Measurements from ENCODE around the gene PPP1R9B. TPM values are rescaled to one million over a fixed set of nuclear protein-coding genes. Genes with fewer than 3 reads are reported as not detected.

PPP1R9B gene
- total and polyA plus RNA-seq, 2 of the 8 experiments (the other 6 are each of a cell fraction or from before 2014, with no cell fraction given) = 5.2 to 13.1 TPM

GRCh38 chr17:50096758-50097157, 53.7 kb downstream of the PPP1R9B start:
- FAIRE-seq (no peak), DNase-seq (ENCODE audit: low read depth in 1 of 2, low spot score in 2 of 2) (no peak)
- Histone ChIP-seq H3K14ac (ENCODE audit: insufficient read length) (no peak overlapping the region), H3K4ac (replicated peaks; ENCODE audit: insufficient read length, low read depth, low read length) (no peak overlapping the region), H3K27me3 (replicated peaks in 1 of 4; ENCODE audit: control insufficient read depth in 3 of 4, extremely low read depth in 1 of 4, insufficient read depth in 3 of 4, low read length in 3 of 4) (peaks cover 0 to 3% (median 0%) of the 10 kb centered on the region in 4 experiments; a peak in 4 of 7 replicates), H3K4me1 (replicated peaks in 1 of 4; ENCODE audit: control insufficient read depth in 3 of 4, insufficient read depth in 4 of 4, low read length in 3 of 4) (peaks cover 0 to 17% (median 14%) of the 10 kb centered on the region in 4 experiments; a peak in 6 of 7 replicates), H3K56ac (replicated peaks; ENCODE audit: insufficient read length, low read depth, low read length) (no peak overlapping the region), H3K79me2 (ENCODE audit: control insufficient read depth in 1 of 2, insufficient read depth in 2 of 2, low read length in 2 of 2) (peaks cover 0 to 4% of the 10 kb centered on the region in 2 experiments; a peak in 1 of 4 replicates), H3K27ac (ENCODE audit: low read depth, low read length) (no peak overlapping the region), H2BK12ac (ENCODE audit: low read depth, low read length) (no peak overlapping the region), H3K9me3 (ENCODE audit: insufficient read depth in 2 of 2, low read depth in 1 of 2, low read length in 1 of 2) (no peaks in the 10 kb centered on the region), H4K8ac (ENCODE audit: extremely low read depth, insufficient read depth, low read length) (no peak overlapping the region), H2BK120ac (replicated peaks; ENCODE audit: low read depth, low read length) (no peak overlapping the region), H3K9ac (replicated peaks in 1 of 4; ENCODE audit: extremely low read depth in 1 of 4, low read depth in 3 of 4, low read length in 3 of 4) (no peak overlapping the region), H4K20me1 (replicated peaks in 1 of 2; ENCODE audit: control insufficient read depth in 1 of 2, insufficient read depth in 2 of 2, low read length in 2 of 2) (no peaks in the 10 kb centered on the region), H3K36me3 (ENCODE audit: control insufficient read depth in 2 of 4, insufficient read depth in 4 of 4, low read length in 3 of 4) (peaks cover 0 to 9% (median 0%) of the 10 kb centered on the region in 4 experiments; a peak in 1 of 8 replicates), H3K23ac (ENCODE audit: insufficient read length) (no peak overlapping the region), H2BK20ac (ENCODE audit: low read length) (no peak overlapping the region), H3K79me1 (ENCODE audit: low read depth, low read length) (peaks cover 3% of the 10 kb centered on the region), H4K5ac (ENCODE audit: insufficient read length, low read depth, low read length) (no peak overlapping the region), H2BK15ac (ENCODE audit: low read length) (no peak overlapping the region), H4K91ac (replicated peaks; ENCODE audit: insufficient read length, low read length) (no peak overlapping the region), H3K18ac (ENCODE audit: extremely low read depth, low read length) (no peak overlapping the region), H2AFZ (ENCODE audit: low read length) (no peak overlapping the region), H2AK5ac (ENCODE audit: low read depth, low read length) (no peak overlapping the region), H2BK5ac (ENCODE audit: low read depth, low read length) (no peak overlapping the region), H3K4me2 (ENCODE audit: insufficient read depth in 1 of 2, low read depth in 2 of 2, low read length in 2 of 2) (no peak overlapping the region; a peak in 1 of 4 replicates), H3K4me3 (ENCODE audit: extremely low read depth in 1 of 4, insufficient read depth in 2 of 4, low read depth in 3 of 4, low read length in 4 of 4) (no peak overlapping the region), H3K23me2 (ENCODE audit: low read depth, low read length) (peaks cover 17% of the 10 kb centered on the region)
- WGBS, 2 experiments (ENCODE audit: extremely low coverage in 1 of 2, insufficient coverage in 1 of 2, insufficient read length in 1 of 2, insufficient replicate concordance in 2 of 2, low coverage in 1 of 2, low lambda C conversion rate in 2 of 2, missing lambda C conversion rate in 1 of 2) = 80% methylated on average over 3 of the region's 3 CpGs; no CpG with 5 or more reads in 1 of the 2 experiments
- POLR2A ChIA-PET (ENCODE audit: partially characterized antibody) = interaction anchor here (1.2 kb wide), 1 partner anchor 14 kb away, joined by 3 read pairs; no protein-coding TSS in a partner anchor
- CTCF ChIA-PET (ENCODE audit: partially characterized antibody) = interaction anchor here (0.8 to 15.7 kb wide), 7 partner anchors 9 to 300 kb away, joined by 3 to 412 read pairs (median 5); partner anchors contain the start of gene SGCA
- no peak for TF ChIP-seq TAF1 (IDR thresholded peaks at IDR 0.05; ENCODE audit: low read depth, low read length)
- TF ChIP-seq YY1 (IDR thresholded peaks at IDR 0.05; ENCODE audit: low read depth, low read length) = no peak
